Ishikawa (cell line): ENCODE measurements around the gene SHISAL1.

Experiments used
- CEBPB ChIP-seq: IDR thresholded peaks from 2 replicates; pipeline ENCODE4 v1.6.1; 2012
- CREB1 ChIP-seq: IDR thresholded peaks from 2 replicates; pipeline ENCODE4 v1.6.1; 2012; ENCODE audit warnings: low read depth
- EGR1 ChIP-seq: IDR thresholded peaks from 2 replicates; pipeline ENCODE4 v1.6.1; 2012
- EP300 ChIP-seq: IDR thresholded peaks from 2 replicates; pipeline ENCODE4 v1.6.1; 2012; ENCODE audit warnings: borderline replicate concordance
- FOXM1 ChIP-seq: IDR thresholded peaks from 2 replicates; pipeline ENCODE4 v1.6.1; 2012; ENCODE audit warnings: low read depth, borderline replicate concordance
- NFIC ChIP-seq: IDR thresholded peaks from 2 replicates; pipeline ENCODE4 v1.6.1; 2012
- RAD21 ChIP-seq: IDR thresholded peaks from 2 replicates; pipeline ENCODE4 v1.6.1; 2012; ENCODE audit warnings: low read depth
- TAF1 ChIP-seq: IDR thresholded peaks from 2 replicates; pipeline ENCODE4 v1.6.1; 2012; ENCODE audit warnings: low read depth, mild to moderate bottlenecking
- TCF12 ChIP-seq: IDR thresholded peaks from 2 replicates; pipeline ENCODE4 v1.6.1; 2012; ENCODE audit warnings: low read depth
- TEAD4 ChIP-seq: IDR thresholded peaks from 2 replicates; pipeline ENCODE4 v1.6.1; 2012
- USF1 ChIP-seq: IDR thresholded peaks from 2 replicates; pipeline ENCODE4 v1.6.1; 2012
- YY1 ChIP-seq: IDR thresholded peaks from 2 replicates; pipeline ENCODE4 v1.6.1; 2012; ENCODE audit warnings: low read depth
- ZBTB7A ChIP-seq: IDR thresholded peaks from 2 replicates; pipeline ENCODE4 v1.6.1; 2012; ENCODE audit warnings: low read depth
- TF ChIP-seq, protein P1 (sequence below): IDR thresholded peaks from 2 replicates; pipeline ENCODE4 v1.6.1; 2012
- TF ChIP-seq, protein P2 (sequence below): IDR thresholded peaks from 2 replicates; pipeline ENCODE4 v1.6.1; 2012; ENCODE audit warnings: low read depth, mild to moderate bottlenecking

The SHISAL1 gene

DNA sequence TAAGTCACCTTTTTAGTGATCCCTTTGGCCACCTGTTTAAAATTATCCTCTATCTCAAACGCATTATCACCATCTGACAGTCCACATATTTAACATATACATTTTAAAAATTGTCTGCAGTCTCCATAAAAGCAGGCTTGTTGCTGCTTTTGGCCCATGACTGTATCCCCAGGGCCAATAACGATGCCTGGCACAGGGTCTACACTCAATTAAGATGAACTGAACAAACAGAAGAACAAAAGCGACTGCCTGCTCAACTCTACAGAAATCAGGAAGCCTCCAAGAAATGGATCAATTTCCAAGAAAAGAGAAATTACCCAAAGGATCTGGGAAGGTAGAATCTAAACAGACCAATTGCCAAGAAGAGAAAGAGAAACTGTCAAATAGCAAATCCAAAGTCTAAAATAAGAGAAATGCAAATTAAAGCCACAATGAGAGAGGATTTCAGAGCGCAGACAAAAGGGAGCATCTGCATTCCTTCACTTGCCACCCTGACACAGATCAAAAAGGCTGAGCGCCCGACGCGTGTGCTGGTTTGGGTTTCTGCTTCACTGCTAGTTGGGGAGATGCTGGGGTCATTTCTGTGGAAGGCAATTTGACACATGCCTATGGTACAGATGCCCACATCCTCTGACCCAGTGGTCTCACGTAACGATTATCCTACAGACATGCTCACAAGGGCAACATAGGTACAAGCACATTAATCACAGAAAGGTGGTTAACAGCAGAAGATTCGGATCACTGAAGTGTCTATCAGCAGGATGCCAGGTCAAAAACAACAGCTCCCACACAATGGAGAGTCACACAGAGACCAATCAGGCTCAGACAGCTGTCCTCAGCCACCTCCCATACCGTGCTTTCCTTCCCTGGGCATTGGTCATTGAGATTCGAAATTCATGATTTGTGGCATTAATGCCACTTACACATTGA is 55.9 kb downstream of the SHISAL1 start:
- TF ChIP-seq CREB1: no peak
- no peak for TF ChIP-seq EP300
- TF ChIP-seq, protein P1, sequence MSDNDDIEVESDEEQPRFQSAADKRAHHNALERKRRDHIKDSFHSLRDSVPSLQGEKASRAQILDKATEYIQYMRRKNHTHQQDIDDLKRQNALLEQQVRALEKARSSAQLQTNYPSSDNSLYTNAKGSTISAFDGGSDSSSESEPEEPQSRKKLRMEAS: no peak
- no peak for TF ChIP-seq TCF12
- no peak for TF ChIP-seq EGR1
- no peak for TF ChIP-seq ZBTB7A
- no peak for TF ChIP-seq TAF1
- TF ChIP-seq USF1: no peak
- no peak for TF ChIP-seq CEBPB
- TF ChIP-seq YY1: no peak
- TF ChIP-seq, protein P2, sequence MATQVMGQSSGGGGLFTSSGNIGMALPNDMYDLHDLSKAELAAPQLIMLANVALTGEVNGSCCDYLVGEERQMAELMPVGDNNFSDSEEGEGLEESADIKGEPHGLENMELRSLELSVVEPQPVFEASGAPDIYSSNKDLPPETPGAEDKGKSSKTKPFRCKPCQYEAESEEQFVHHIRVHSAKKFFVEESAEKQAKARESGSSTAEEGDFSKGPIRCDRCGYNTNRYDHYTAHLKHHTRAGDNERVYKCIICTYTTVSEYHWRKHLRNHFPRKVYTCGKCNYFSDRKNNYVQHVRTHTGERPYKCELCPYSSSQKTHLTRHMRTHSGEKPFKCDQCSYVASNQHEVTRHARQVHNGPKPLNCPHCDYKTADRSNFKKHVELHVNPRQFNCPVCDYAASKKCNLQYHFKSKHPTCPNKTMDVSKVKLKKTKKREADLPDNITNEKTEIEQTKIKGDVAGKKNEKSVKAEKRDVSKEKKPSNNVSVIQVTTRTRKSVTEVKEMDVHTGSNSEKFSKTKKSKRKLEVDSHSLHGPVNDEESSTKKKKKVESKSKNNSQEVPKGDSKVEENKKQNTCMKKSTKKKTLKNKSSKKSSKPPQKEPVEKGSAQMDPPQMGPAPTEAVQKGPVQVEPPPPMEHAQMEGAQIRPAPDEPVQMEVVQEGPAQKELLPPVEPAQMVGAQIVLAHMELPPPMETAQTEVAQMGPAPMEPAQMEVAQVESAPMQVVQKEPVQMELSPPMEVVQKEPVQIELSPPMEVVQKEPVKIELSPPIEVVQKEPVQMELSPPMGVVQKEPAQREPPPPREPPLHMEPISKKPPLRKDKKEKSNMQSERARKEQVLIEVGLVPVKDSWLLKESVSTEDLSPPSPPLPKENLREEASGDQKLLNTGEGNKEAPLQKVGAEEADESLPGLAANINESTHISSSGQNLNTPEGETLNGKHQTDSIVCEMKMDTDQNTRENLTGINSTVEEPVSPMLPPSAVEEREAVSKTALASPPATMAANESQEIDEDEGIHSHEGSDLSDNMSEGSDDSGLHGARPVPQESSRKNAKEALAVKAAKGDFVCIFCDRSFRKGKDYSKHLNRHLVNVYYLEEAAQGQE: no peak
- no peak for TF ChIP-seq RAD21
- TF ChIP-seq TEAD4: no peak
- TF ChIP-seq NFIC: no peak
- TF ChIP-seq FOXM1: no peak

GRCh38 chr22:44256085-44256484 is 56.7 kb downstream of the SHISAL1 start:
- no peak for TF ChIP-seq ZBTB7A
- TF ChIP-seq, protein P1: no peak
- TF ChIP-seq, protein P2: no peak
- no peak for TF ChIP-seq RAD21
- TF ChIP-seq CREB1: no peak
- no peak for TF ChIP-seq TEAD4
- no peak for TF ChIP-seq FOXM1
- TF ChIP-seq EP300: no peak
- TF ChIP-seq CEBPB: no peak

- no peak for TF ChIP-seq USF1
- TF ChIP-seq YY1: no peak
These were observed 57.9 kb downstream of the SHISAL1 start for GRCh38 chr22:44254811-44255210.

DNA sequence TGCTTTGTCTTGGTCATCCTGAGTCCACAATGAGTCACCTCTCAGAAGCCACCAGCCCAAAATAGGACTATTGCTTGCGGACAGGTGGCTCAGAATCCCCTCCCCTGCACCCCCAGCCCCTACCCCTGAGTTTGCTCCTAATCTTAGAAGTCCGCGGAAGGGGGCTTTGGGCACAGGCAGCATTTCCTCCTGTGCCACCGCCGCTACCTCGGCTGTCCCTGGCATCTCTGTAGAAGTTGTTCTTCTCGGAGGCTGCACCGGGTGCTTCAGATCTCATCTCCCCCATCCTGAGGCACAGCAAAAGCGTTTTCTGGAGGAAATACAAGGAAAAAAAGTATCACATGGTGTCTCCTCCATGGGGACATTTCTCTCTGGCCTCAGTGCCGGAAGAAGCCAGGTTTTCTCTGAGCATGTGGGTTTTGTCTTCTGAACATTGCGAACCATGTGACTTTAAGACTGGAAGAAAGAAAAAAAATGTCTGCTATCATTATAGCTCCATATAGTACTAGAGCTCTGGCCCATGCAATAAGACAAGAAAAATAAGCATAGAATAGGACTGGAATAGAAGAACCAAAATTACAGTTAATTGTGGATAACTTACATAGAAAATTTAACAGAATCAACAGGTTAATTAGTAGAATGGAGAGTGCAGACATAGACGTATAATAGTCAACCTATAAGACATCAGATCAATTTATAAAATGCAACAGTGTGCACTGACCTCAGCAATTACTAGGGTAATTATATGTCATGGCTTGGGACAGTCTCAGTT is 63.2 kb downstream of the SHISAL1 start:
- TF ChIP-seq RAD21 (no peak), TAF1 (no peak), CEBPB (no peak), NFIC (no peak), TCF12 (no peak), EGR1 (no peak), TEAD4 (no peak), FOXM1 (no peak), YY1 (no peak)
- TF ChIP-seq, protein P1: no peak
- TF ChIP-seq, protein P2: no peak
